Caco-2 (cell line): ENCODE results near the gene TWF2. TPM values are rescaled to one million over a fixed set of nuclear protein-coding genes. Genes with fewer than 3 reads are reported as not detected.

Experiments
- BruUV-seq: library from RNA; stranded (reverse); fragments of 400-500 nt; replicated peaks from 2 replicates; lab custom pipeline; 2021; lab: Mats Ljungman, UMichigan
- CTCF ChIA-PET: fragments of 300-600 bp; sonication (Branson Sonifier 250); formaldehyde crosslinking; loops from one replicate; lab custom pipeline; 2022; ENCODE audit warnings: antibody characterized with exemption; lab: Charles Lee
- POLR2A ChIA-PET: fragments of 300-600 bp; sonication (Branson Sonifier 250); formaldehyde crosslinking; loops from one replicate; lab custom pipeline; 2022; ENCODE audit warnings: antibody characterized with exemption; lab: Charles Lee
- DNase-seq, 2 experiments: peaks; one replicate each; pipeline versions ENCODE4 v3.0.0 to v3.0.0-alpha.2; 2020 to 2022
- H3K27me3 ChIP-seq: replicated peaks from 2 replicates; pipeline ENCODE4 v1.6.0; 2011; ENCODE audit warnings: low read length; ENCODE audit not compliant: control insufficient read depth, insufficient read depth
- H3K36me3 ChIP-seq: 2 replicates; pipeline ENCODE4 v1.5.1; 2011; ENCODE audit warnings: low read length; ENCODE audit not compliant: control insufficient read depth, insufficient read depth
- H3K4me1 ChIP-seq: fragments of 250-450 bp; sonication (Bioruptor Pico); 2 replicates; pipeline ENCODE4 v1.5.1; 2020; ENCODE audit warnings: mild to moderate bottlenecking
- H3K4me3 ChIP-seq: 2 replicates; pipeline ENCODE4 v1.5.1; 2011; ENCODE audit warnings: low read depth, mild to moderate bottlenecking, control low read depth, low read length
- H3K9me3 ChIP-seq: fragments of 250-450 bp; sonication (Bioruptor Pico); 2 replicates; pipeline ENCODE4 v1.5.1; 2020; ENCODE audit warnings: mild to moderate bottlenecking, moderate library complexity
- H3K27ac Mint-ChIP-seq: one replicate; pipeline ENCODE4 v1.8.0; 2022; ENCODE audit warnings: mixed read lengths; ENCODE audit not compliant: unreplicated experiment
- H3K27me3 Mint-ChIP-seq: one replicate; pipeline ENCODE4 v1.8.0; 2022; ENCODE audit warnings: mixed read lengths; ENCODE audit not compliant: insufficient read depth, unreplicated experiment
- H3K36me3 Mint-ChIP-seq: one replicate; pipeline ENCODE4 v1.8.0; 2022; ENCODE audit warnings: mild to moderate bottlenecking, mixed read lengths; ENCODE audit not compliant: insufficient read depth, unreplicated experiment
- H3K4me1 Mint-ChIP-seq: one replicate; pipeline ENCODE4 v1.8.0; 2022; ENCODE audit warnings: low read depth, mixed read lengths; ENCODE audit not compliant: unreplicated experiment
- H3K4me3 Mint-ChIP-seq: one replicate; pipeline ENCODE4 v1.8.0; 2022; ENCODE audit warnings: mild to moderate bottlenecking, moderate library complexity, mixed read lengths; ENCODE audit not compliant: unreplicated experiment
- H3K9me3 Mint-ChIP-seq: one replicate; pipeline ENCODE4 v1.8.0; 2022; ENCODE audit warnings: mixed read lengths; ENCODE audit not compliant: unreplicated experiment
- intact Hi-C: fragments of 100-400 bp; cut with micrococcal nuclease; formaldehyde crosslinking; loops from one replicate; pipeline ENCODE4 v1.10.0; 2022; ENCODE audit not compliant: unreplicated experiment
- total RNA-seq: library from RNA; stranded (reverse); gene quantifications from 2 replicates; pipeline ENCODE4 v1.2.3, GENCODE V29; 2022
- TF ChIP-seq, protein P1 (sequence below), 2 experiments: fragments of 200-600 bp in 1 of 2; IDR thresholded peaks; 1 replicate in 1 of 2; 2 replicates in 1 of 2; pipeline versions ENCODE4 v1.5.1 to v1.8.0; 2011 to 2022; ENCODE audit warnings: antibody characterized with exemption in 1 of 2, control low read depth in 1 of 2, inconsistent platforms in 1 of 2, low read depth in 1 of 2, low read length in 1 of 2, mild to moderate bottlenecking in 1 of 2, moderate library complexity in 1 of 2; ENCODE audit not compliant: insufficient read depth in 1 of 2, severe bottlenecking in 1 of 2, unreplicated experiment in 1 of 2

TWF2 gene
- total RNA-seq, 1 experiment from 2014 or later: 29.9 TPM

- ChIA-PET CTCF (no interaction called here), POLR2A (no interaction called here)
- BruUV-seq: no TSS peak
- H3K4me3 Mint-ChIP-seq: no peak overlapping the region
- H3K27me3 Mint-ChIP-seq: no peaks in the 10 kb centered on the region
- no peaks in the 10 kb centered on the region for H3K9me3 ChIP-seq
- peaks cover 24% of the 10 kb centered on the region for H3K36me3 Mint-ChIP-seq
- intact Hi-C loops: no loop called here
- DNase-seq: no peak
- H3K4me3 ChIP-seq: no peak overlapping the region
- peaks cover 4% of the 10 kb centered on the region for H3K36me3 ChIP-seq
- H3K27ac Mint-ChIP-seq: no peak overlapping the region
- peaks cover 4% of the 10 kb centered on the region; the same call in 1 of the 2 replicates for H3K4me1 ChIP-seq
- H3K4me1 Mint-ChIP-seq: peaks cover 6% of the 10 kb centered on the region
- TF ChIP-seq, protein P1, sequence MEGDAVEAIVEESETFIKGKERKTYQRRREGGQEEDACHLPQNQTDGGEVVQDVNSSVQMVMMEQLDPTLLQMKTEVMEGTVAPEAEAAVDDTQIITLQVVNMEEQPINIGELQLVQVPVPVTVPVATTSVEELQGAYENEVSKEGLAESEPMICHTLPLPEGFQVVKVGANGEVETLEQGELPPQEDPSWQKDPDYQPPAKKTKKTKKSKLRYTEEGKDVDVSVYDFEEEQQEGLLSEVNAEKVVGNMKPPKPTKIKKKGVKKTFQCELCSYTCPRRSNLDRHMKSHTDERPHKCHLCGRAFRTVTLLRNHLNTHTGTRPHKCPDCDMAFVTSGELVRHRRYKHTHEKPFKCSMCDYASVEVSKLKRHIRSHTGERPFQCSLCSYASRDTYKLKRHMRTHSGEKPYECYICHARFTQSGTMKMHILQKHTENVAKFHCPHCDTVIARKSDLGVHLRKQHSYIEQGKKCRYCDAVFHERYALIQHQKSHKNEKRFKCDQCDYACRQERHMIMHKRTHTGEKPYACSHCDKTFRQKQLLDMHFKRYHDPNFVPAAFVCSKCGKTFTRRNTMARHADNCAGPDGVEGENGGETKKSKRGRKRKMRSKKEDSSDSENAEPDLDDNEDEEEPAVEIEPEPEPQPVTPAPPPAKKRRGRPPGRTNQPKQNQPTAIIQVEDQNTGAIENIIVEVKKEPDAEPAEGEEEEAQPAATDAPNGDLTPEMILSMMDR (IDR thresholded peaks at IDR 0.05; ENCODE audit: insufficient read depth in 1 of 2, low read depth in 1 of 2, low read length in 1 of 2, severe bottlenecking in 1 of 2, unreplicated experiment in 1 of 2): no peak
- H3K27me3 ChIP-seq: no peaks in the 10 kb centered on the region
- H3K9me3 Mint-ChIP-seq: no peaks in the 10 kb centered on the region
These were observed 21.6 kb downstream of the TWF2 start for GRCh38 chr3:52217409-52217805.

DNA sequence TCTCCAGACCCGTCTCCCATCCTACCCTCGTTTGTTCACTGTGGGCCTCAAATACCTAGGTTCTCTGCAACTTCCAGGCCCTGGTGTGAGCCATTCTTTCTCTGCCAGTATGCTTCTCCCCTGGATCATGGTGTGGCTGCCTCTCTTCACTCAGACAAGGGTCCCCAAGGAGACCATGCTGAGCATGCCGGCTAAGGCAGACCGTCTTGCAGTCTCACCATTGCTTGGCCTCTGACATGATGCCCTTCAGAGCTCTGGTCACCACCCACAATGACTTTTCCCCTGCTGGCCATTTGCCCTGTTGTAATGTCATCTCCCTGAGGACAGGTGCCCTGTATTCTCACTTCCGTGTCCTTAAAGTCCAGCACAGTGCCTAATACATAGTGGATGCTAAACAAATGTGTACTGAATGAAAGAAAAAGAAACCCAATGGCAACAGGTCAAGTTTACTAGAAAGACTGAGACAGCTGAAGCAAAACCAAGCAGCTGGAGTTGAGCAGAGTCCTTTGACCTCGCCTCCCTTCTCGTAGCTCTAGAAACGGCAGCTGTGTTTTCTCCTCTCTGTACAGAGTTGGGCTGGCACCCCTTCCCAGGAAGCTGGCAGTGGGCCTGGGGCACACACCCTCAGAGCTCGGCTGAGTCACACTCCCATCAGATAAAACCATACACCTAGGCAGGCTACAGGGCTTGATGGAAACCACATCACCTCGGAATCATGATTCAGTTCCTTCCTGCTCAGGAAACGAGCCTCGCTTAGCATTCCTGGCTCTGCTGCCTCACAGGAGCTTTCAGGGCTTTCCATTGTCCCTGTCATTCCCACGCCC, 22.2 kb downstream of the TWF2 start:
- intact Hi-C loops: no loop called here
- Mint-ChIP-seq H3K4me3 (no peak overlapping the region), H3K9me3 (no peaks in the 10 kb centered on the region), H3K27ac (no peak overlapping the region), H3K36me3 (peaks cover 29% of the 10 kb centered on the region), H3K4me1 (peaks cover 6% of the 10 kb centered on the region), H3K27me3 (no peaks in the 10 kb centered on the region)
- Histone ChIP-seq H3K4me3 (no peak overlapping the region), H3K9me3 (no peaks in the 10 kb centered on the region), H3K4me1 (peaks cover 4% of the 10 kb centered on the region; the same call in 1 of the 2 replicates), H3K27me3 (no peaks in the 10 kb centered on the region), H3K36me3 (peaks cover 6% of the 10 kb centered on the region)
- ChIA-PET POLR2A (interaction anchor here (0.5 kb wide), 1 partner anchor 250 kb away, joined by 4 read pairs; the partner anchor contains the start of gene PCBP4), CTCF (interaction anchor here (1.0 kb wide), 1 partner anchor 122 kb away, joined by 3 read pairs; no protein-coding TSS in a partner anchor)
- TF ChIP-seq, protein P1 (IDR thresholded peaks at IDR 0.05; ENCODE audit: insufficient read depth in 1 of 2, low read depth in 1 of 2, low read length in 1 of 2, severe bottlenecking in 1 of 2, unreplicated experiment in 1 of 2): no peak
- no TSS peak for BruUV-seq
- DNase-seq: no peak

GRCh38 chr3:52215351-52215750, 23.6 kb downstream of the TWF2 start:
- DNase-seq: no peak
- H3K36me3 ChIP-seq: peaks cover 10% of the 10 kb centered on the region
- BruUV-seq: no TSS peak
- no peak overlapping the region for H3K27ac Mint-ChIP-seq
- H3K4me3 ChIP-seq: no peak overlapping the region
- H3K27me3 ChIP-seq: no peaks in the 10 kb centered on the region
- H3K4me3 Mint-ChIP-seq: no peak overlapping the region
- H3K36me3 Mint-ChIP-seq: peaks cover 40% of the 10 kb centered on the region
- H3K9me3 Mint-ChIP-seq: no peaks in the 10 kb centered on the region
- ChIA-PET POLR2A (no interaction called here), CTCF (no interaction called here)
- H3K27me3 Mint-ChIP-seq: no peaks in the 10 kb centered on the region
- H3K4me1 ChIP-seq: peaks cover 13% of the 10 kb centered on the region
- H3K9me3 ChIP-seq: no peaks in the 10 kb centered on the region
- TF ChIP-seq, protein P1 (IDR thresholded peaks at IDR 0.05; ENCODE audit: insufficient read depth in 1 of 2, low read depth in 1 of 2, low read length in 1 of 2, severe bottlenecking in 1 of 2, unreplicated experiment in 1 of 2): no peak
- intact Hi-C loops: no loop called here
- peaks cover 9% of the 10 kb centered on the region for H3K4me1 Mint-ChIP-seq
